Measurements from ENCODE around the gene CCDC30.
A peak's percentile ranks its signal among the peaks of the same experiment; 100 is the strongest.
"Not testable (repeated sequence)": the region's sequence is repeated elsewhere in the genome, so short reads cannot be mapped to it uniquely, and the experiment has no call there.

The CCDC30 gene

GRCh38 chr1:42454403-42454802 lies 8.7 kb upstream of the CCDC30 start:
- no peak for DNase-seq

- peak; percentile 86 for DNase-seq
These were observed 6.9 kb upstream of the CCDC30 start, which contains the start of the genes PPCS and ZMYND12 for GRCh38 chr1:42456010-42456753. Gene PPCS, plus strand, starts transcription at chr1:42456543. Its CDS starts 23 bp downstream, at chr1:42456566. Gene ZMYND12, minus strand, starts transcription at chr1:42456022. Its CDS starts 25 bp downstream, at chr1:42455997.

GRCh38 chr1:42456754-42457089 lies 6.4 kb upstream of the CCDC30 start:
- DNase-seq: peak; percentile 56

GRCh38 chr1:42461196-42461595 lies 1.9 kb upstream of the CCDC30 start:
- no peak for DNase-seq

- DNase-seq: no peak
These were observed 835 bp downstream of the CCDC30 start for GRCh38 chr1:42463921-42464320.

- no peak for DNase-seq
These were observed 2.9 kb downstream of the CCDC30 start for GRCh38 chr1:42466030-42466429.

- DNase-seq: no peak
These were observed 6.6 kb downstream of the CCDC30 start for GRCh38 chr1:42469727-42470126.

GRCh38 chr1:42476605-42477004 lies 13.5 kb downstream of the CCDC30 start:
- DNase-seq: no peak

- DNase-seq: not testable (repeated sequence)
These were observed 14.3 kb downstream of the CCDC30 start for GRCh38 chr1:42477354-42477753.

- DNase-seq: no peak
These were observed 14.7 kb downstream of the CCDC30 start for GRCh38 chr1:42477775-42478174.

- peak; percentile 14 for DNase-seq
These were observed 16.5 kb downstream of the CCDC30 start for GRCh38 chr1:42479621-42480020.

- no peak for DNase-seq
These were observed 17.8 kb downstream of the CCDC30 start for GRCh38 chr1:42480921-42481320.

- no peak for DNase-seq
These were observed 19.6 kb downstream of the CCDC30 start for GRCh38 chr1:42482635-42483153.

- peak; percentile 89 for DNase-seq
These were observed 21.3 kb downstream of the CCDC30 start for GRCh38 chr1:42484382-42484781.

- no peak for DNase-seq
These were observed 27.2 kb downstream of the CCDC30 start for GRCh38 chr1:42490237-42490636.

GRCh38 chr1:42502031-42502430 lies 38.9 kb downstream of the CCDC30 start:
- not testable (repeated sequence) for DNase-seq

- no peak for DNase-seq
These were observed 41.5 kb downstream of the CCDC30 start for GRCh38 chr1:42504535-42505128.

GRCh38 chr1:42506576-42506975 lies 43.5 kb downstream of the CCDC30 start:
- DNase-seq: no peak

- DNase-seq: not testable (repeated sequence)
These were observed 48.6 kb downstream of the CCDC30 start for GRCh38 chr1:42511581-42512155.

- no peak for DNase-seq
These were observed 55.8 kb downstream of the CCDC30 start for GRCh38 chr1:42518908-42519307.

- DNase-seq: no peak
These were observed 60.1 kb downstream of the CCDC30 start for GRCh38 chr1:42523171-42523570.

- DNase-seq: no peak
These were observed 61.2 kb downstream of the CCDC30 start for GRCh38 chr1:42524330-42524729.

GRCh38 chr1:42529724-42530181 lies 66.7 kb downstream of the CCDC30 start:
- peak; percentile 61 for DNase-seq

GRCh38 chr1:42531043-42531442 lies 68.0 kb downstream of the CCDC30 start:
- DNase-seq: no peak

Data from fibroblast of skin of right quadriceps (primary cell).